GM06990 (cell line): ENCODE measurements around the gene DDA1.
A peak's percentile ranks its signal among the peaks of the same experiment; 100 is the strongest.

ENCODE experiments used
- DNase-seq: peaks from one replicate; pipeline ENCODE4 v3.0.0-alpha.2; 2011; ENCODE audit not compliant: insufficient read length; ENCODE audit errors: extremely low read depth
- H3K27me3 ChIP-seq: replicated peaks from 2 replicates; pipeline ENCODE4 v1.6.0; 2011; ENCODE audit warnings: low read length; ENCODE audit not compliant: control insufficient read depth, insufficient read depth
- H3K36me3 ChIP-seq: 2 replicates; pipeline ENCODE4 v1.5.1; 2011; ENCODE audit warnings: low read length; ENCODE audit not compliant: control insufficient read depth, insufficient read depth
- H3K4me3 ChIP-seq: replicated peaks from 2 replicates; pipeline ENCODE4 v1.5.1; 2011; ENCODE audit warnings: low read depth, mild to moderate bottlenecking, control low read depth, low read length
- CTCF ChIP-seq: IDR thresholded peaks from 2 replicates; pipeline ENCODE4 v1.5.1; 2011; ENCODE audit warnings: low read length, control low read depth, mild to moderate bottlenecking, inconsistent platforms; ENCODE audit not compliant: insufficient read depth, poor library complexity, severe bottlenecking

The DDA1 gene

GRCh38 chr19:17325133-17325532 is 15.8 kb downstream of the DDA1 start:
- no peak for DNase-seq
- no peaks in the 10 kb centered on the region; the same call in 1 of the 2 replicates for H3K27me3 ChIP-seq
- peaks cover 12% of the 10 kb centered on the region for H3K36me3 ChIP-seq
- TF ChIP-seq CTCF = no peak
- no peak overlapping the region for H3K4me3 ChIP-seq

- Histone ChIP-seq H3K4me3 (no peak overlapping the region), H3K36me3 (peaks cover 6% of the 10 kb centered on the region), H3K27me3 (no peaks in the 10 kb centered on the region; the same call in 1 of the 2 replicates)
- no peak for TF ChIP-seq CTCF
- DNase-seq = no peak
Observed at GRCh38 chr19:17325881-17326594, 16.7 kb downstream of the DDA1 start.

- no peak for TF ChIP-seq CTCF
Observed at GRCh38 chr19:17326595-17326966, 17.2 kb downstream of the DDA1 start.

GRCh38 chr19:17327068-17327653 is 17.8 kb downstream of the DDA1 start:
- no peak for DNase-seq
- Histone ChIP-seq H3K36me3 (no peaks in the 10 kb centered on the region), H3K4me3 (no peak overlapping the region), H3K27me3 (no peaks in the 10 kb centered on the region; the same call in 1 of the 2 replicates)
- TF ChIP-seq CTCF = no peak

More at GRCh38 chr19:17326595-17326966, 17.2 kb downstream of the DDA1 start:
- Histone ChIP-seq H3K4me3 (no peak overlapping the region), H3K36me3 (peaks cover 4% of the 10 kb centered on the region), H3K27me3 (no peaks in the 10 kb centered on the region; the same call in 1 of the 2 replicates)
- DNase-seq = no peak

GRCh38 chr19:17327654-17328516 is 18.5 kb downstream of the DDA1 start:
- TF ChIP-seq CTCF = no peak

More at GRCh38 chr19:17327654-17328516, 18.5 kb downstream of the DDA1 start:
- DNase-seq = no peak
- peak overlapping the region; percentile 35 for H3K4me3 ChIP-seq
- H3K36me3 ChIP-seq = no peaks in the 10 kb centered on the region
- H3K27me3 ChIP-seq = no peaks in the 10 kb centered on the region; the same call in 1 of the 2 replicates
